IMR-90 (cell line): ENCODE data around the gene GPC2. TPM values are rescaled to one million over a fixed set of nuclear protein-coding genes. Genes with fewer than 3 reads are reported as not detected.

Experiments
- ATAC-seq: fragments of 200-7000 bp; cut with Tn5 transposase; 2 replicates; pipeline ENCODE4 v1.9.1; 2020; ENCODE audit warnings: low read depth, mild to moderate bottlenecking, moderate library complexity
- BruUV-seq: library from RNA; stranded (reverse); fragments of 400-500 nt; replicated peaks from 2 replicates; lab custom pipeline; 2021; lab: Mats Ljungman, UMichigan
- CTCF ChIA-PET: fragments of 300-600 bp; formaldehyde crosslinking; extraction: SDS; loops from one replicate; lab custom pipeline; 2021; ENCODE audit warnings: antibody characterized with exemption; lab: Yijun Ruan, JAX
- POLR2A ChIA-PET: fragments of 300-600 bp; sonication (Branson Sonifier 250); formaldehyde crosslinking; loops from one replicate; lab custom pipeline; 2022; ENCODE audit warnings: antibody characterized with exemption; ENCODE audit not compliant: unreplicated experiment; lab: Charles Lee
- DNase-seq: peaks from one replicate; pipeline ENCODE4 v3.0.0; 2013
- H2AFZ ChIP-seq: replicated peaks from 2 replicates; pipeline ENCODE3; 2013; ENCODE audit warnings: low read length, mild to moderate bottlenecking; ENCODE audit not compliant: poor library complexity
- H2AK5ac ChIP-seq: 2 replicates; pipeline ENCODE4 v1.6.1; 2013; ENCODE audit warnings: low read depth, low read length, inconsistent platforms
- H2AK9ac ChIP-seq: replicated peaks from 2 replicates; pipeline ENCODE3; 2013; ENCODE audit warnings: mild to moderate bottlenecking, low read depth, low read length, moderate library complexity; ENCODE audit not compliant: poor library complexity
- H2BK120ac ChIP-seq: 2 replicates; pipeline ENCODE4 v1.6.1; 2013; ENCODE audit warnings: low read depth, low read length, inconsistent platforms
- H2BK15ac ChIP-seq: 3 replicates; pipeline ENCODE4 v1.6.1; 2013; ENCODE audit warnings: low read depth, low read length, inconsistent platforms
- H2BK20ac ChIP-seq: 2 replicates; pipeline ENCODE4 v1.6.1; 2013; ENCODE audit warnings: low read depth, mild to moderate bottlenecking, inconsistent platforms, low read length, moderate library complexity
- H2BK5ac ChIP-seq: 2 replicates; pipeline ENCODE4 v1.6.1; 2013; ENCODE audit warnings: mild to moderate bottlenecking, low read depth, low read length, inconsistent platforms; ENCODE audit not compliant: poor library complexity, severe bottlenecking
- H3K14ac ChIP-seq: replicated peaks from 2 replicates; pipeline ENCODE4 v1.6.1; 2013; ENCODE audit warnings: low read depth, low read length, inconsistent platforms
- H3K18ac ChIP-seq: 2 replicates; pipeline ENCODE4 v1.6.1; 2013; ENCODE audit warnings: low read depth, low read length, control low read depth
- H3K23ac ChIP-seq: 2 replicates; pipeline ENCODE4 v1.6.1; 2013; ENCODE audit warnings: low read depth, low read length, inconsistent platforms
- H3K27ac ChIP-seq: 2 replicates; pipeline ENCODE4 v1.5.1; 2013; ENCODE audit warnings: mild to moderate bottlenecking, control low read depth, low read length; ENCODE audit not compliant: insufficient read depth
- H3K27me3 ChIP-seq: 2 replicates; pipeline ENCODE4 v1.6.1; 2013; ENCODE audit warnings: low read length; ENCODE audit not compliant: control insufficient read depth, insufficient read depth
- H3K36me3 ChIP-seq: 2 replicates; pipeline ENCODE4 v1.6.1; 2013; ENCODE audit warnings: low read length, mixed read lengths; ENCODE audit not compliant: control insufficient read depth, insufficient read depth
- H3K4ac ChIP-seq: 2 replicates; pipeline ENCODE4 v1.6.1; 2013; ENCODE audit warnings: low read depth, low read length, inconsistent platforms
- H3K4me1 ChIP-seq: 2 replicates; pipeline ENCODE4 v1.6.1; 2013; ENCODE audit warnings: low read length, mixed read lengths; ENCODE audit not compliant: control insufficient read depth, insufficient read depth
- H3K4me2 ChIP-seq: 2 replicates; pipeline ENCODE4 v1.6.1; 2013; ENCODE audit warnings: low read depth, mild to moderate bottlenecking, control low read depth, low read length, moderate library complexity
- H3K4me3 ChIP-seq: 2 replicates; pipeline ENCODE4 v1.5.1; 2013; ENCODE audit warnings: low read depth, mild to moderate bottlenecking, control low read depth, low read length, moderate library complexity; ENCODE audit not compliant: insufficient read depth
- H3K56ac ChIP-seq: 2 replicates; pipeline ENCODE4 v1.6.1; 2013; ENCODE audit warnings: low read length, inconsistent platforms; ENCODE audit not compliant: insufficient read depth; ENCODE audit errors: extremely low read depth
- H3K79me1 ChIP-seq, 2 experiments: 2 replicates each; pipeline ENCODE4 v1.6.1; 2013; ENCODE audit warnings: low read length in 2 of 2, inconsistent platforms in 1 of 2, low read depth in 1 of 2
- H3K9ac ChIP-seq: 2 replicates; pipeline ENCODE4 v1.6.1; 2013; ENCODE audit warnings: low read depth, low read length, control low read depth
- H3K9me1 ChIP-seq: 2 replicates; pipeline ENCODE4 v1.6.1; 2013; ENCODE audit warnings: low read length, inconsistent platforms; ENCODE audit not compliant: insufficient read depth
- H3K9me3 ChIP-seq: 2 replicates; pipeline ENCODE4 v1.6.1; 2013; ENCODE audit warnings: low read length; ENCODE audit not compliant: control insufficient read depth, insufficient read depth
- H4K20me1 ChIP-seq: 2 replicates; pipeline ENCODE4 v1.6.1; 2013; ENCODE audit warnings: low read length, inconsistent platforms; ENCODE audit not compliant: insufficient read depth
- H4K5ac ChIP-seq: 2 replicates; pipeline ENCODE4 v1.6.1; 2013; ENCODE audit warnings: mild to moderate bottlenecking, low read depth, low read length, control low read depth
- H4K8ac ChIP-seq, 2 experiments: 2 replicates each; pipeline ENCODE4 v1.6.1; 2013; ENCODE audit warnings: low read depth in 2 of 2, low read length in 2 of 2, control low read depth in 1 of 2, inconsistent platforms in 1 of 2
- H4K91ac ChIP-seq: 2 replicates; pipeline ENCODE4 v1.6.1; 2013; ENCODE audit warnings: low read depth, low read length, inconsistent platforms; ENCODE audit not compliant: insufficient read depth
- CEBPB ChIP-seq: IDR thresholded peaks from 2 replicates; pipeline ENCODE4 v1.6.1; 2012; ENCODE audit warnings: low read depth, low read length, improper control_type of control experiment
- CHD1 ChIP-seq: IDR thresholded peaks from 2 replicates; pipeline ENCODE4 v1.6.1; 2012; ENCODE audit warnings: low read depth, low read length, improper control_type of control experiment
- MAZ ChIP-seq: IDR thresholded peaks from 2 replicates; pipeline ENCODE4 v1.6.1; 2012; ENCODE audit warnings: low read depth, mild to moderate bottlenecking, low read length, improper control_type of control experiment, moderate library complexity, borderline replicate concordance
- MXI1 ChIP-seq: IDR thresholded peaks from 2 replicates; pipeline ENCODE4 v1.6.1; 2012; ENCODE audit warnings: low read depth, mild to moderate bottlenecking, low read length, moderate library complexity, borderline replicate concordance
- NFE2L2 ChIP-seq: fragments of 150-350 bp; IDR thresholded peaks from 2 replicates; pipeline ENCODE4 v1.6.1; 2016; ENCODE audit warnings: low read depth, mild to moderate bottlenecking, low read length
- POLR2A ChIP-seq: IDR thresholded peaks from 2 replicates; pipeline ENCODE4 v1.6.1; 2012; ENCODE audit warnings: mild to moderate bottlenecking, low read depth, low read length
- RAD21 ChIP-seq: IDR thresholded peaks from 2 replicates; pipeline ENCODE4 v1.6.1; 2012; ENCODE audit warnings: low read length, improper control_type of control experiment
- RFX5 ChIP-seq: IDR thresholded peaks from 2 replicates; pipeline ENCODE4 v1.8.0; 2012; ENCODE audit warnings: low read depth, mild to moderate bottlenecking, low read length, moderate library complexity
- SMC3 ChIP-seq: fragments of 150-350 bp; IDR thresholded peaks from 2 replicates; pipeline ENCODE4 v1.6.1; 2016; ENCODE audit warnings: low read depth, mild to moderate bottlenecking, antibody characterized with exemption, low read length, moderate library complexity
- WGBS, 2 experiments: methylation state at CpG; one replicate each; pipeline versions ENCODE4 v1.1.5 to v1.1.7; 2013; ENCODE audit warnings: missing lambda C conversion rate in 2 of 2; ENCODE audit not compliant: insufficient read length in 1 of 2; ENCODE audit errors: extremely low coverage in 2 of 2; 5-methylcytosine and 5-hydroxymethylcytosine counted together
- dilution Hi-C: fragments of 300-500 bp; cut with HindIII; formaldehyde crosslinking; loops from one replicate; pipeline ENCODE4 v1.14.3; 2018; ENCODE audit warnings: low sequenced_read_pairs; ENCODE audit not compliant: unreplicated experiment
- in situ Hi-C: fragments of 300-500 bp; cut with MboI; formaldehyde crosslinking; loops from 3 replicates; pipeline ENCODE4 v1.14.3; 2019; ENCODE audit warnings: low sequenced_read_pairs, inconsistent platforms, mixed read lengths
- intact Hi-C: fragments of 100-400 bp; cut with micrococcal nuclease; formaldehyde crosslinking; loops from 2 replicates; pipeline ENCODE4 v1.10.0; 2022
- polyA plus RNA-seq, 3 experiments: library from polyadenylated mRNA; depleted of rRNA; stranded (reverse); fragments of >200 nt; gene quantifications; 2 replicates each; pipeline ENCODE4 v1.2.3, GENCODE V29; 2012; ENCODE audit warnings: low replicate concordance in 1 of 3
- total RNA-seq: library from RNA; depleted of rRNA; stranded (reverse); fragments of >200 nt; gene quantifications from 2 replicates; pipeline ENCODE4 v1.2.3, GENCODE V29; 2012
- TF ChIP-seq, protein P1 (sequence below): fragments of 150-350 bp; IDR thresholded peaks from 2 replicates; pipeline ENCODE4 v1.6.1; 2016; ENCODE audit warnings: low read depth, mild to moderate bottlenecking, low read length, moderate library complexity, borderline replicate concordance
- TF ChIP-seq, protein P2 (sequence below): fragments of 150-350 bp; IDR thresholded peaks from 2 replicates; pipeline ENCODE4 v1.6.1; 2017; ENCODE audit warnings: mild to moderate bottlenecking, antibody characterized with exemption, low read length, low read depth

Gene GPC2
- total and polyA plus RNA-seq, 2 of the 4 experiments (the other 2 are of a cell fraction), result 1.8 to 6.0 TPM

DNA sequence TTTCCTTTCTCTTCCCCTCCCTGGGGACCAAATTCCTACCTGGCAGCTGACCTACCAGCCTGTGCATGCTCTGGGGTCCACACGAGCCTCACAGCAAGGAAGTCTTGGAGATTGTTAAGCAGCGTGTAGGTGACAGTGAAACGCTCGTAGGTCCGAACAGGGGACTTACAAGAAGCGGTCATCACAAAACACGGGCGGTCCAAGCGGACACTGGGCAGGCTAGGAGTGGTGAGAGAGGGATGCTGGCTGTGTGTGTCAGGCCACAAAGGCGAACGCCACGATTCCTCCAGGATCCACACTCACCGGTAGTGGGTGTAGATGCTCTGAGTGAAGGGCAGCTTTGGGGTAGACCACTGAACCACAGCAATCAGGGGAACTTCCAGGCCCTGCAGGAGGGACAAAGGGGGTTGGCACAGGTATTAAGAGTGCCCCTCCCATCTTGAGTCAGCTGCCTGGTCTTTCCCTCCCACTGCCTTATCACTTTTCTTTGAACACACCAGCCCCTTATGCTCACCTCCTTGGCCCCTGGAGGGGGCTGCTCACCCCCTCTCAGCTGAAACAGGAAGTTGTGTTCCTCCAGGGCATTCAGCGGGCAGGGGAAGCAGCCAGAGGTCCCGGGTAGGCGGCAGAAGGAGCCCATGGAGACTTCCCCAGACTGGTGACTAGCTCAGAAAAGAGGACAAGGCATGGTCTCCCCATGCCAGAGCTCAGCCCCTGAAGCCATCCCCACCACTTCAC lies 20.7 kb downstream of the GPC2 start (continued):
- TF ChIP-seq MAZ, result no peak

DNA sequence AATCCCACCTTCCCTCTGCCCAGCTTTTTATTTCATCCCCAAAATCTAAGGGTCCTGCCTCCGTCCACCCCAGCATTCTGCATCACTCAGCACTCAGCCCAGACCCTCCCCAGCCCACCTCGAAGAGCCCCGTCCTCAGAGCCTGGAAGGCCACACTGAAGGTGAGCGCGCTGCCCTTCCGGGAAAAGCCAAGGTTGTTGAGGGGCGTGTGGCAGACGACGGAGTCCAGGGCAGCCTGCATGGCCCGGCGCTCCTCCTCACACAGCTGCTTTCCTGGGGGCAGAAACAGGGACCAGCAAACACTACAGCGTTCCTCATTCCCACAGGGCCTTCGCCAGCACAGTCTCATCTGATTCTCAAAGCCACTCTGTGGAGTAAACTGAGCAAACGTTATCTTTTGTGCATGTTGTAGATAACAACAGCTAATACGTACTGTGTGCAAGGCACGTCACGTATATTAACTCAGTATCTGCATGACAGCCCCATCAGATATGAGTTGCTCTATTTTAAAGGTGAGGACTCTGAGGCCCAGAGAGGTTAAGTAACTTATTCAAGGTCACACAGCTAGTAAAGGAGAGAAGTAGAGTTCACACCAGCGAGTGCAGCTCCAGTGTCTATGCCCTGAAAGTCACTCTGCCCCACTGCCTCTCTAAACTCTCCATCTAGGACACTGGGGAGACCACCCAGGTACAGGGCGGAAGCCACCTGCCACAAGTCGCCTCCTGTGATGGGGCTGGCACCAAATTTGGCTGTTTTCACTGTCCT lies 21.4 kb downstream of the GPC2 start:
- no peak overlapping the region for H2AFZ ChIP-seq
- no peak overlapping the region for H3K56ac ChIP-seq
- H3K79me1 ChIP-seq, result peaks cover 19 to 65% of the 10 kb centered on the region in 2 experiments
- 89% methylated on average over 9 of the region's 20 CpGs; no CpG with 5 or more reads in 1 of the 2 experiments for WGBS, 2 experiments
- H3K9me1 ChIP-seq, result peaks cover 2% of the 10 kb centered on the region; the same call in 1 of the 2 replicates
- H3K9ac ChIP-seq, result no peak overlapping the region
- dilution Hi-C loops (no loop called here), intact Hi-C loops (no loop called here), in situ Hi-C loops (no loop called here)
- no peak overlapping the region for H4K91ac ChIP-seq
- H3K14ac ChIP-seq, result no peak overlapping the region
- H2BK120ac ChIP-seq, result no peak overlapping the region
- H4K5ac ChIP-seq, result no peak overlapping the region
- H3K4me1 ChIP-seq, result peaks cover 6% of the 10 kb centered on the region
- no peak overlapping the region for H2BK5ac ChIP-seq
- no peak overlapping the region for H3K23ac ChIP-seq
- H2AK5ac ChIP-seq, result no peak overlapping the region
- H3K27ac ChIP-seq, result no peak overlapping the region
- peaks cover 42% of the 10 kb centered on the region for H3K36me3 ChIP-seq
- no peaks in the 10 kb centered on the region for H3K27me3 ChIP-seq
- H2BK15ac ChIP-seq, result no peak overlapping the region
- no peak overlapping the region for H4K8ac ChIP-seq
- no peak overlapping the region for H3K18ac ChIP-seq
- no peak overlapping the region for H2AK9ac ChIP-seq
- H3K4me2 ChIP-seq, result no peak overlapping the region
- DNase-seq, result no peak
- no peak overlapping the region for H3K4ac ChIP-seq
- no peaks in the 10 kb centered on the region for H3K9me3 ChIP-seq
- H2BK20ac ChIP-seq, result no peak overlapping the region
- no peak for ATAC-seq
- peaks cover 23% of the 10 kb centered on the region for H4K20me1 ChIP-seq
- ChIA-PET POLR2A (no interaction called here), CTCF (no interaction called here)
- H3K4me3 ChIP-seq, result no peak overlapping the region
- BruUV-seq, result no TSS peak
- TF ChIP-seq, protein P1, sequence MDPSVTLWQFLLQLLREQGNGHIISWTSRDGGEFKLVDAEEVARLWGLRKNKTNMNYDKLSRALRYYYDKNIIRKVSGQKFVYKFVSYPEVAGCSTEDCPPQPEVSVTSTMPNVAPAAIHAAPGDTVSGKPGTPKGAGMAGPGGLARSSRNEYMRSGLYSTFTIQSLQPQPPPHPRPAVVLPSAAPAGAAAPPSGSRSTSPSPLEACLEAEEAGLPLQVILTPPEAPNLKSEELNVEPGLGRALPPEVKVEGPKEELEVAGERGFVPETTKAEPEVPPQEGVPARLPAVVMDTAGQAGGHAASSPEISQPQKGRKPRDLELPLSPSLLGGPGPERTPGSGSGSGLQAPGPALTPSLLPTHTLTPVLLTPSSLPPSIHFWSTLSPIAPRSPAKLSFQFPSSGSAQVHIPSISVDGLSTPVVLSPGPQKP, result no peak
- TF ChIP-seq RFX5 (no peak), NFE2L2 (no peak), MXI1 (no peak), SMC3 (no peak), RAD21 (no peak), POLR2A (no peak), CEBPB (no peak), CHD1 (no peak)
- TF ChIP-seq, protein P2, sequence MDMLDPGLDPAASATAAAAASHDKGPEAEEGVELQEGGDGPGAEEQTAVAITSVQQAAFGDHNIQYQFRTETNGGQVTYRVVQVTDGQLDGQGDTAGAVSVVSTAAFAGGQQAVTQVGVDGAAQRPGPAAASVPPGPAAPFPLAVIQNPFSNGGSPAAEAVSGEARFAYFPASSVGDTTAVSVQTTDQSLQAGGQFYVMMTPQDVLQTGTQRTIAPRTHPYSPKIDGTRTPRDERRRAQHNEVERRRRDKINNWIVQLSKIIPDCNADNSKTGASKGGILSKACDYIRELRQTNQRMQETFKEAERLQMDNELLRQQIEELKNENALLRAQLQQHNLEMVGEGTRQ, result no peak
